Neural progenitor cell (in vitro differentiated cells): Measurements from ENCODE around the gene KRT15. TPM values are rescaled to one million over a fixed set of nuclear protein-coding genes. Genes with fewer than 3 reads are reported as not detected.

Experiments
- DNase-seq: peaks from one replicate; pipeline ENCODE4 v3.0.0-alpha.2; 2016; ENCODE audit warnings: low spot score
- H2AFZ ChIP-seq: fragments of 200-600 bp; sonication (generic); replicated peaks from 2 replicates; pipeline ENCODE4 v1.6.1; 2016; ENCODE audit warnings: antibody characterized with exemption
- H3F3A ChIP-seq: fragments of 200-600 bp; sonication (generic); 2 replicates; pipeline ENCODE4 v1.6.1; 2016; ENCODE audit warnings: antibody characterized with exemption, low read depth
- H3K27ac ChIP-seq: fragments of 200-600 bp; sonication (generic); 2 replicates; pipeline ENCODE4 v1.5.1; 2016; ENCODE audit warnings: mild to moderate bottlenecking
- H3K27me3 ChIP-seq: fragments of 200-600 bp; sonication (generic); 2 replicates; pipeline ENCODE4 v1.6.1; 2016; ENCODE audit warnings: mild to moderate bottlenecking, moderate library complexity
- H3K36me3 ChIP-seq: fragments of 200-600 bp; sonication (generic); 2 replicates; pipeline ENCODE4 v1.5.1; 2016
- H3K4me1 ChIP-seq: fragments of 200-600 bp; sonication (generic); 2 replicates; pipeline ENCODE4 v1.6.1; 2016; ENCODE audit warnings: mixed run types
- H3K4me2 ChIP-seq: fragments of 200-600 bp; sonication (generic); 2 replicates; pipeline ENCODE4 v1.6.1; 2016
- H3K4me3 ChIP-seq: fragments of 200-600 bp; sonication (generic); 2 replicates; pipeline ENCODE4 v1.5.1; 2016
- H3K79me2 ChIP-seq: fragments of 200-600 bp; sonication (generic); 2 replicates; pipeline ENCODE4 v1.6.1; 2016; ENCODE audit warnings: low read depth
- H3K9ac ChIP-seq: fragments of 200-600 bp; sonication (generic); 2 replicates; pipeline ENCODE4 v1.6.1; 2016
- H3K9me3 ChIP-seq: fragments of 200-600 bp; sonication (generic); 2 replicates; pipeline ENCODE4 v1.5.1; 2016; ENCODE audit warnings: low read depth
- H4K20me1 ChIP-seq: fragments of 200-600 bp; sonication (generic); 2 replicates; pipeline ENCODE4 v1.6.1; 2016; ENCODE audit warnings: low read depth
- H3K27ac Mint-ChIP-seq: 3 replicates; pipeline ENCODE4 v1.8.0; 2021; ENCODE audit warnings: mixed read lengths
- H3K27me3 Mint-ChIP-seq: 2 replicates; pipeline ENCODE4 v1.8.0; 2022; ENCODE audit warnings: low read depth, mild to moderate bottlenecking, inconsistent platforms, moderate library complexity, mixed read lengths; ENCODE audit not compliant: insufficient read depth
- H3K36me3 Mint-ChIP-seq: 3 replicates; pipeline ENCODE4 v1.8.0; 2021; ENCODE audit warnings: mixed read lengths
- H3K4me1 Mint-ChIP-seq: 3 replicates; pipeline ENCODE4 v1.8.0; 2021; ENCODE audit warnings: mixed read lengths
- H3K4me3 Mint-ChIP-seq: 3 replicates; pipeline ENCODE4 v1.8.0; 2021; ENCODE audit warnings: mild to moderate bottlenecking, moderate library complexity, mixed read lengths
- H3K9me3 Mint-ChIP-seq: 3 replicates; pipeline ENCODE4 v1.8.0; 2020; ENCODE audit warnings: mixed read lengths
- EZH2 ChIP-seq: fragments of 200-600 bp; sonication (generic); IDR thresholded peaks from 2 replicates; pipeline ENCODE4 v1.6.1; 2017; ENCODE audit warnings: antibody characterized with exemption, mild to moderate bottlenecking, moderate library complexity
- EZH2phosphoT487 ChIP-seq: fragments of 200-600 bp; sonication (generic); IDR thresholded peaks from 2 replicates; pipeline ENCODE4 v1.6.1; 2017; ENCODE audit warnings: antibody characterized with exemption
- total RNA-seq: library from RNA; depleted of rRNA; stranded (reverse); fragments of >200 nt; gene quantifications from 2 replicates; pipeline ENCODE4 v1.2.3, GENCODE V29; 2015; ENCODE audit warnings: low replicate concordance
- TF ChIP-seq, protein P1 (sequence below): fragments of 200-600 bp; sonication (generic); IDR thresholded peaks from 2 replicates; pipeline ENCODE4 v1.5.1; 2017; ENCODE audit warnings: antibody characterized with exemption, mild to moderate bottlenecking

KRT15 gene
- total RNA-seq, 1 donor from 2014 or later, result not detected

DNA sequence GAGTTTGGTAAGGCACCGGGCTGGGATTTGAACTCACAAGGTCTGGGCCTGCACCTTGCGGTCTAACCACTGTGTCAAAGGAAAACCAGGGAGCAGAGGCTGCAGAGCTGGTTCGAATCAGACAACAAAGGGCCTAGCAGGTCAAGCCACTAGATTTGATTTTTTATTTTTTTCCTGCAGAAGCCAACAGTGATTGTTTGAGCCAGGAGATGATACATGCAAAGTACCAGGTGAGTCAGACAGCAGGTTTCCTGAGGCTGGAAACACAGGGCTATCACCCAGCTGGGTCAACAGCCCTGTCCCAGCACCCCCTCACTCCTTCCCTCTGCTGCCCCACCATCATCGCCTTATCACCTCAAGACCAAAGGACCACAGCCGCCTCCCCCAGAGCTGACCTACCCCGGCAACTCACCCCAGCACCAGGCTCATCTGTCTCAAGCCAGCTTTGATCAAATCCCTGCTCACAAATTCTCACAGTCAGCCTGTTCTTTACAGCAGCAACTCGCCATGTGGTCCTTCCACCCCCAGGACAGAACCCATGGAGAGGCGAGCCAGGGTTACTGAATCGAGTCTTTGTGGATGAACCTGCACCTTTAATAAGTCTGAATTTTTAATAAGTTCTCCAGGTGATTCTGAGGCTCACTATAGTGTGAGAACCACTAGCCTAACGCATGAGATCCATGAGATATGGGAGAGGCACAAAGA, 22.4 kb upstream of the KRT15 start:
- Histone ChIP-seq H3K27ac (no peak overlapping the region), H3K4me2 (no peak overlapping the region), H3K27me3 (no peaks in the 10 kb centered on the region), H3F3A (peaks cover 21% of the 10 kb centered on the region), H3K36me3 (no peaks in the 10 kb centered on the region), H3K4me1 (peaks cover 26% of the 10 kb centered on the region), H4K20me1 (no peaks in the 10 kb centered on the region), H3K9ac (no peak overlapping the region), H3K79me2 (no peaks in the 10 kb centered on the region), H3K9me3 (no peaks in the 10 kb centered on the region), H3K4me3 (no peak overlapping the region), H2AFZ (no peak overlapping the region)
- Mint-ChIP-seq H3K36me3 (no peaks in the 10 kb centered on the region), H3K4me3 (no peak overlapping the region), H3K4me1 (peaks cover 28% of the 10 kb centered on the region), H3K9me3 (no peaks in the 10 kb centered on the region), H3K27me3 (peaks cover 13% of the 10 kb centered on the region), H3K27ac (no peak overlapping the region)
- TF ChIP-seq, protein P1, sequence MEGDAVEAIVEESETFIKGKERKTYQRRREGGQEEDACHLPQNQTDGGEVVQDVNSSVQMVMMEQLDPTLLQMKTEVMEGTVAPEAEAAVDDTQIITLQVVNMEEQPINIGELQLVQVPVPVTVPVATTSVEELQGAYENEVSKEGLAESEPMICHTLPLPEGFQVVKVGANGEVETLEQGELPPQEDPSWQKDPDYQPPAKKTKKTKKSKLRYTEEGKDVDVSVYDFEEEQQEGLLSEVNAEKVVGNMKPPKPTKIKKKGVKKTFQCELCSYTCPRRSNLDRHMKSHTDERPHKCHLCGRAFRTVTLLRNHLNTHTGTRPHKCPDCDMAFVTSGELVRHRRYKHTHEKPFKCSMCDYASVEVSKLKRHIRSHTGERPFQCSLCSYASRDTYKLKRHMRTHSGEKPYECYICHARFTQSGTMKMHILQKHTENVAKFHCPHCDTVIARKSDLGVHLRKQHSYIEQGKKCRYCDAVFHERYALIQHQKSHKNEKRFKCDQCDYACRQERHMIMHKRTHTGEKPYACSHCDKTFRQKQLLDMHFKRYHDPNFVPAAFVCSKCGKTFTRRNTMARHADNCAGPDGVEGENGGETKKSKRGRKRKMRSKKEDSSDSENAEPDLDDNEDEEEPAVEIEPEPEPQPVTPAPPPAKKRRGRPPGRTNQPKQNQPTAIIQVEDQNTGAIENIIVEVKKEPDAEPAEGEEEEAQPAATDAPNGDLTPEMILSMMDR, result no peak
- TF ChIP-seq EZH2phosphoT487 (no peak), EZH2 (no peak)
- DNase-seq, result no peak

DNA sequence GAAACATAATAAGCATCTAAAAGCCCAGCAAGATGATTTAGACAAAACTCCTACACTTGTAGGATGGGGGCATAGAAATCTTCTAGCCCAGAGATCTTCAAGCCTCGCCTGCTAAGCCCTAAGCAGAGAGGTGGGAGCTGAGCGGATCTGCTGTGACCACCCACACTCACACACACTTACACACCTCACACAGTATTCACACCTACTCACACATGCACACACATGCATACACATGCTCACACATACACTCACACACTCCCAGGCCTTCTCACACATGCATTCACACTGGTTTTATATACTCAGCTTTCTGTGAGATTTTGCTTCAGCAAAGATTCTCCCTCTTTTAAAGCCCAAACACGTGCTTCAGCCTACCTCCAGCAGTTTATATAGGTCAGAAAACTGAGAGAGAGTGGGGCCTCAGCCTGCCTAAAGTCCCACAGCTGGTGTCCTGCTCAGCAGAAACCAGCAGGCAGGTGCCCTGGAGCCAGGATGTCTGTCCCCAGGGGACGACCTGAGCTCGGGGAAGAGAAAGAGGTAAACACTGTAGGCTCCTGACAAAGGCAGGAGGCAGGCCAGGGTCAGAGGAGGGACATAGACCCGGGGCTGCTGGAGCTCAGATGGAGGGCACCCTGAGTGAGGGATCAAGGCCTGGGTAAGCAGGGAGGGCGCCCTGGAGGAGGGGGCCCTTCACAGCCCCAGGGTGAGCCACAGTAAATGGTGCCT, 21.4 kb upstream of the KRT15 start:
- no peaks in the 10 kb centered on the region for H3K36me3 ChIP-seq
- DNase-seq, result no peak

DNA sequence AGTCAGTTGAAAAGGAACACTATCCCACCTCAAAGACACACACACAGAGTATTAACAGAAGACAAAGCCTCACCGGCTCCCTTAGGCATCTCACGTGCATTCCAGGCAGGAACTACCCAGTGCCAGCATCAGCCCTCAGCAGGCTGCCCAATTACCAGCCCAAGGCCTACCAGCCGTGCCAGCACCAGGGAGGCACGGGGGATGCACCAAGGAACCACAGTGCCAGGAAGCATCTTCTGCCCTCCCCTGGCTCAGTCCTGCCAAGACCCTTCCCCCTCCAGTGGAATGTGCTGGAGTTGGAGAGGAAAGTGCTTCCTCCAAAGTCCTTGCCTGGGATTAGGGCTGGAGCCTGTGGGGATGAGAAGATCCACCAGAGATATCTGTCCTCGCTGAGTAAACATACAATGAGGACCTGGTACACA, 20.4 kb upstream of the KRT15 start:
- peak overlapping the region; percentile 66 for H2AFZ ChIP-seq
- H3K4me3 ChIP-seq, result no peak overlapping the region
- peaks cover 17% of the 10 kb centered on the region for H3K4me1 ChIP-seq
- Mint-ChIP-seq H3K4me3 (no peak overlapping the region), H3K4me1 (peaks cover 18% of the 10 kb centered on the region), H3K27ac (peak overlapping the region; percentile 33), H3K27me3 (peaks cover 10% of the 10 kb centered on the region), H3K9me3 (no peaks in the 10 kb centered on the region), H3K36me3 (no peaks in the 10 kb centered on the region)
- H4K20me1 ChIP-seq, result no peaks in the 10 kb centered on the region
- H3K36me3 ChIP-seq, result no peaks in the 10 kb centered on the region
- no peak overlapping the region for H3K9ac ChIP-seq
- TF ChIP-seq, protein P1, result no peak
- no peak for TF ChIP-seq EZH2
- no peak for TF ChIP-seq EZH2phosphoT487
- H3K79me2 ChIP-seq, result no peaks in the 10 kb centered on the region
- peak overlapping the region; percentile 29 for H3K4me2 ChIP-seq
- H3K27ac ChIP-seq, result no peak overlapping the region
- no peak for DNase-seq
- no peaks in the 10 kb centered on the region for H3K27me3 ChIP-seq
- H3F3A ChIP-seq, result peaks cover 8% of the 10 kb centered on the region
- H3K9me3 ChIP-seq, result no peaks in the 10 kb centered on the region

More for the DNA sequence above, 21.4 kb upstream of the KRT15 start:
- H3K27ac Mint-ChIP-seq, result no peak overlapping the region
- H3K4me1 ChIP-seq, result peaks cover 26% of the 10 kb centered on the region
- H3K27me3 ChIP-seq, result no peaks in the 10 kb centered on the region
- no peaks in the 10 kb centered on the region for H4K20me1 ChIP-seq
- H3K27me3 Mint-ChIP-seq, result peaks cover 10% of the 10 kb centered on the region
- no peak overlapping the region for H3K27ac ChIP-seq
- H3K4me3 Mint-ChIP-seq, result no peak overlapping the region
- no peaks in the 10 kb centered on the region for H3K79me2 ChIP-seq
- no peaks in the 10 kb centered on the region for H3K9me3 Mint-ChIP-seq
- H3F3A ChIP-seq, result peaks cover 19% of the 10 kb centered on the region
- no peaks in the 10 kb centered on the region for H3K9me3 ChIP-seq
- no peak overlapping the region for H2AFZ ChIP-seq
- H3K4me2 ChIP-seq, result no peak overlapping the region
- H3K36me3 Mint-ChIP-seq, result no peaks in the 10 kb centered on the region
- H3K4me3 ChIP-seq, result no peak overlapping the region
- peaks cover 28% of the 10 kb centered on the region for H3K4me1 Mint-ChIP-seq
- no peak overlapping the region for H3K9ac ChIP-seq
- TF ChIP-seq, protein P1, result no peak
- TF ChIP-seq EZH2, result no peak
- TF ChIP-seq EZH2phosphoT487, result no peak
